IMR-90 (cell line): ENCODE results near the gene STRN4. TPM values are rescaled to one million over a fixed set of nuclear protein-coding genes. Genes with fewer than 3 reads are reported as not detected.
A peak's percentile ranks its signal among the peaks of the same experiment; 100 is the strongest.

ENCODE experiments used
- ATAC-seq: fragments of 200-7000 bp; cut with Tn5 transposase; 2 replicates; pipeline ENCODE4 v1.9.1; 2020; ENCODE audit warnings: low read depth, mild to moderate bottlenecking, moderate library complexity
- BruUV-seq: library from RNA; stranded (reverse); fragments of 400-500 nt; replicated peaks from 2 replicates; lab custom pipeline; 2021; lab: Mats Ljungman, UMichigan
- CTCF ChIA-PET: fragments of 300-600 bp; formaldehyde crosslinking; extraction: SDS; loops from one replicate; lab custom pipeline; 2021; ENCODE audit warnings: antibody characterized with exemption; lab: Yijun Ruan, JAX
- POLR2A ChIA-PET: fragments of 300-600 bp; sonication (Branson Sonifier 250); formaldehyde crosslinking; loops from one replicate; lab custom pipeline; 2022; ENCODE audit warnings: antibody characterized with exemption; ENCODE audit not compliant: unreplicated experiment; lab: Charles Lee
- DNase-seq: peaks from one replicate; pipeline ENCODE4 v3.0.0; 2013
- H2AFZ ChIP-seq: replicated peaks from 2 replicates; pipeline ENCODE3; 2013; ENCODE audit warnings: low read length, mild to moderate bottlenecking; ENCODE audit not compliant: poor library complexity
- H2AK5ac ChIP-seq: 2 replicates; pipeline ENCODE4 v1.6.1; 2013; ENCODE audit warnings: low read depth, low read length, inconsistent platforms
- H2AK9ac ChIP-seq: replicated peaks from 2 replicates; pipeline ENCODE3; 2013; ENCODE audit warnings: mild to moderate bottlenecking, low read depth, low read length, moderate library complexity; ENCODE audit not compliant: poor library complexity
- H2BK120ac ChIP-seq: 2 replicates; pipeline ENCODE4 v1.6.1; 2013; ENCODE audit warnings: low read depth, low read length, inconsistent platforms
- H2BK15ac ChIP-seq: 3 replicates; pipeline ENCODE4 v1.6.1; 2013; ENCODE audit warnings: low read depth, low read length, inconsistent platforms
- H2BK20ac ChIP-seq: 2 replicates; pipeline ENCODE4 v1.6.1; 2013; ENCODE audit warnings: low read depth, mild to moderate bottlenecking, inconsistent platforms, low read length, moderate library complexity
- H2BK5ac ChIP-seq: 2 replicates; pipeline ENCODE4 v1.6.1; 2013; ENCODE audit warnings: mild to moderate bottlenecking, low read depth, low read length, inconsistent platforms; ENCODE audit not compliant: poor library complexity, severe bottlenecking
- H3K14ac ChIP-seq: replicated peaks from 2 replicates; pipeline ENCODE4 v1.6.1; 2013; ENCODE audit warnings: low read depth, low read length, inconsistent platforms
- H3K18ac ChIP-seq: 2 replicates; pipeline ENCODE4 v1.6.1; 2013; ENCODE audit warnings: low read depth, low read length, control low read depth
- H3K23ac ChIP-seq: 2 replicates; pipeline ENCODE4 v1.6.1; 2013; ENCODE audit warnings: low read depth, low read length, inconsistent platforms
- H3K27ac ChIP-seq: 2 replicates; pipeline ENCODE4 v1.5.1; 2013; ENCODE audit warnings: mild to moderate bottlenecking, control low read depth, low read length; ENCODE audit not compliant: insufficient read depth
- H3K27me3 ChIP-seq: 2 replicates; pipeline ENCODE4 v1.6.1; 2013; ENCODE audit warnings: low read length; ENCODE audit not compliant: control insufficient read depth, insufficient read depth
- H3K36me3 ChIP-seq: 2 replicates; pipeline ENCODE4 v1.6.1; 2013; ENCODE audit warnings: low read length, mixed read lengths; ENCODE audit not compliant: control insufficient read depth, insufficient read depth
- H3K4ac ChIP-seq: 2 replicates; pipeline ENCODE4 v1.6.1; 2013; ENCODE audit warnings: low read depth, low read length, inconsistent platforms
- H3K4me1 ChIP-seq: 2 replicates; pipeline ENCODE4 v1.6.1; 2013; ENCODE audit warnings: low read length, mixed read lengths; ENCODE audit not compliant: control insufficient read depth, insufficient read depth
- H3K4me2 ChIP-seq: 2 replicates; pipeline ENCODE4 v1.6.1; 2013; ENCODE audit warnings: low read depth, mild to moderate bottlenecking, control low read depth, low read length, moderate library complexity
- H3K4me3 ChIP-seq: 2 replicates; pipeline ENCODE4 v1.5.1; 2013; ENCODE audit warnings: low read depth, mild to moderate bottlenecking, control low read depth, low read length, moderate library complexity; ENCODE audit not compliant: insufficient read depth
- H3K56ac ChIP-seq: 2 replicates; pipeline ENCODE4 v1.6.1; 2013; ENCODE audit warnings: low read length, inconsistent platforms; ENCODE audit not compliant: insufficient read depth; ENCODE audit errors: extremely low read depth
- H3K79me1 ChIP-seq, 2 experiments: 2 replicates each; pipeline ENCODE4 v1.6.1; 2013; ENCODE audit warnings: low read length in 2 of 2, inconsistent platforms in 1 of 2, low read depth in 1 of 2
- H3K9ac ChIP-seq: 2 replicates; pipeline ENCODE4 v1.6.1; 2013; ENCODE audit warnings: low read depth, low read length, control low read depth
- H3K9me1 ChIP-seq: 2 replicates; pipeline ENCODE4 v1.6.1; 2013; ENCODE audit warnings: low read length, inconsistent platforms; ENCODE audit not compliant: insufficient read depth
- H3K9me3 ChIP-seq: 2 replicates; pipeline ENCODE4 v1.6.1; 2013; ENCODE audit warnings: low read length; ENCODE audit not compliant: control insufficient read depth, insufficient read depth
- H4K20me1 ChIP-seq: 2 replicates; pipeline ENCODE4 v1.6.1; 2013; ENCODE audit warnings: low read length, inconsistent platforms; ENCODE audit not compliant: insufficient read depth
- H4K5ac ChIP-seq: 2 replicates; pipeline ENCODE4 v1.6.1; 2013; ENCODE audit warnings: mild to moderate bottlenecking, low read depth, low read length, control low read depth
- H4K8ac ChIP-seq, 2 experiments: 2 replicates each; pipeline ENCODE4 v1.6.1; 2013; ENCODE audit warnings: low read depth in 2 of 2, low read length in 2 of 2, control low read depth in 1 of 2, inconsistent platforms in 1 of 2
- H4K91ac ChIP-seq: 2 replicates; pipeline ENCODE4 v1.6.1; 2013; ENCODE audit warnings: low read depth, low read length, inconsistent platforms; ENCODE audit not compliant: insufficient read depth
- CTCF ChIP-seq: conservative IDR thresholded peaks from 2 replicates; pipeline ENCODE4 v1.5.1; 2012; ENCODE audit warnings: mild to moderate bottlenecking, low read depth, low read length, improper control_type of control experiment
- MAZ ChIP-seq: IDR thresholded peaks from 2 replicates; pipeline ENCODE4 v1.6.1; 2012; ENCODE audit warnings: low read depth, mild to moderate bottlenecking, low read length, improper control_type of control experiment, moderate library complexity, borderline replicate concordance
- RCOR1 ChIP-seq: IDR thresholded peaks from 2 replicates; pipeline ENCODE4 v1.6.1; 2012; ENCODE audit warnings: mild to moderate bottlenecking, low read length, improper control_type of control experiment; ENCODE audit not compliant: insufficient replicate concordance
- WGBS, 2 experiments: methylation state at CpG; one replicate each; pipeline versions ENCODE4 v1.1.5 to v1.1.7; 2013; ENCODE audit warnings: missing lambda C conversion rate in 2 of 2; ENCODE audit not compliant: insufficient read length in 1 of 2; ENCODE audit errors: extremely low coverage in 2 of 2; 5-methylcytosine and 5-hydroxymethylcytosine counted together
- dilution Hi-C: fragments of 300-500 bp; cut with HindIII; formaldehyde crosslinking; loops from one replicate; pipeline ENCODE4 v1.14.3; 2018; ENCODE audit warnings: low sequenced_read_pairs; ENCODE audit not compliant: unreplicated experiment
- in situ Hi-C: fragments of 300-500 bp; cut with MboI; formaldehyde crosslinking; loops from 3 replicates; pipeline ENCODE4 v1.14.3; 2019; ENCODE audit warnings: low sequenced_read_pairs, inconsistent platforms, mixed read lengths
- intact Hi-C: fragments of 100-400 bp; cut with micrococcal nuclease; formaldehyde crosslinking; loops from 2 replicates; pipeline ENCODE4 v1.10.0; 2022
- polyA plus RNA-seq, 3 experiments: library from polyadenylated mRNA; depleted of rRNA; stranded (reverse); fragments of >200 nt; gene quantifications; 2 replicates each; pipeline ENCODE4 v1.2.3, GENCODE V29; 2012; ENCODE audit warnings: low replicate concordance in 1 of 3
- total RNA-seq: library from RNA; depleted of rRNA; stranded (reverse); fragments of >200 nt; gene quantifications from 2 replicates; pipeline ENCODE4 v1.2.3, GENCODE V29; 2012
- TF ChIP-seq, protein P1 (sequence below): fragments of 150-350 bp; IDR thresholded peaks from 2 replicates; pipeline ENCODE4 v1.6.1; 2016; ENCODE audit warnings: low read depth, mild to moderate bottlenecking, low read length, moderate library complexity, borderline replicate concordance

Gene STRN4
- total and polyA plus RNA-seq, 2 of the 4 experiments (the other 2 are of a cell fraction), result 36.7 to 112 TPM

- peak; percentile 33 for TF ChIP-seq CTCF
These were observed 38.2 kb upstream of the STRN4 start (continued) for GRCh38 chr19:46784262-46785053.

GRCh38 chr19:46783670-46784069, 37.4 kb upstream of the STRN4 start:
- peaks cover 9% of the 10 kb centered on the region; the same call in 1 of the 2 replicates for H3K9me1 ChIP-seq
- H4K8ac ChIP-seq, result peak overlapping the region; percentile 63 to 97; a peak in 3 of 4 replicates
- H3K14ac ChIP-seq, result peak overlapping the region; percentile 99
- no TSS peak for BruUV-seq
- H3K79me1 ChIP-seq, result peaks cover 29 to 70% of the 10 kb centered on the region in 2 experiments
- H2AK9ac ChIP-seq, result peak overlapping the region; percentile 52
- peak overlapping the region; percentile 36; the same call in 1 of the 2 replicates for H3K4me3 ChIP-seq
- H3K56ac ChIP-seq, result peak overlapping the region; percentile 96; the same call in 1 of the 2 replicates
- H3K4ac ChIP-seq, result peak overlapping the region; percentile 100
- H4K5ac ChIP-seq, result peak overlapping the region; percentile 65; the same call in 1 of the 2 replicates
- H2AK5ac ChIP-seq, result peak overlapping the region; percentile 97
- DNase-seq, result no peak
- peak overlapping the region; percentile 77 for H3K18ac ChIP-seq
- no peaks in the 10 kb centered on the region for H3K27me3 ChIP-seq
- H2AFZ ChIP-seq, result no peak overlapping the region
- peak overlapping the region; percentile 80 for H3K4me2 ChIP-seq
- H2BK15ac ChIP-seq, result peak overlapping the region; percentile 62; the same call in 2 of the 3 replicates
- H3K23ac ChIP-seq, result peak overlapping the region; percentile 97
- H4K91ac ChIP-seq, result peak overlapping the region; percentile 100
- peak overlapping the region; percentile 95 for H2BK20ac ChIP-seq
- peaks cover 10% of the 10 kb centered on the region for H3K4me1 ChIP-seq
- POLR2A ChIA-PET, result no interaction called here
- dilution Hi-C loops (no loop called here), intact Hi-C loops (loop anchor here (1.0 kb wide), 1 partner anchor 23 kb away; no protein-coding TSS in a partner anchor), in situ Hi-C loops (loop anchor here (10.0 kb wide), 1 partner anchor 61 kb away; no protein-coding TSS in a partner anchor)
- peak overlapping the region; percentile 97 for H2BK120ac ChIP-seq
- H3K36me3 ChIP-seq, result peaks cover 53% of the 10 kb centered on the region
- CTCF ChIA-PET, result no interaction called here
- peak overlapping the region; percentile 89; the same call in 1 of the 2 replicates for H3K27ac ChIP-seq
- peak overlapping the region; percentile 86 for H3K9ac ChIP-seq
- TF ChIP-seq MAZ (no peak), RCOR1 (no peak)
- TF ChIP-seq, protein P1, sequence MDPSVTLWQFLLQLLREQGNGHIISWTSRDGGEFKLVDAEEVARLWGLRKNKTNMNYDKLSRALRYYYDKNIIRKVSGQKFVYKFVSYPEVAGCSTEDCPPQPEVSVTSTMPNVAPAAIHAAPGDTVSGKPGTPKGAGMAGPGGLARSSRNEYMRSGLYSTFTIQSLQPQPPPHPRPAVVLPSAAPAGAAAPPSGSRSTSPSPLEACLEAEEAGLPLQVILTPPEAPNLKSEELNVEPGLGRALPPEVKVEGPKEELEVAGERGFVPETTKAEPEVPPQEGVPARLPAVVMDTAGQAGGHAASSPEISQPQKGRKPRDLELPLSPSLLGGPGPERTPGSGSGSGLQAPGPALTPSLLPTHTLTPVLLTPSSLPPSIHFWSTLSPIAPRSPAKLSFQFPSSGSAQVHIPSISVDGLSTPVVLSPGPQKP, result no peak
- peaks cover 80% of the 10 kb centered on the region for H4K20me1 ChIP-seq
- no peak for ATAC-seq
- H2BK5ac ChIP-seq, result peak overlapping the region; percentile 90
- H3K9me3 ChIP-seq, result no peaks in the 10 kb centered on the region
- WGBS, 2 experiments, result 45% methylated on average over 2 of the region's 2 CpGs; no CpG with 5 or more reads in 1 of the 2 experiments
